ENCODE measurements around the gene R3HDML.
"Not testable (repeated sequence)": the region's sequence is repeated elsewhere in the genome, so short reads cannot be mapped to it uniquely, and the experiment has no call there.

Gene R3HDML

DNA sequence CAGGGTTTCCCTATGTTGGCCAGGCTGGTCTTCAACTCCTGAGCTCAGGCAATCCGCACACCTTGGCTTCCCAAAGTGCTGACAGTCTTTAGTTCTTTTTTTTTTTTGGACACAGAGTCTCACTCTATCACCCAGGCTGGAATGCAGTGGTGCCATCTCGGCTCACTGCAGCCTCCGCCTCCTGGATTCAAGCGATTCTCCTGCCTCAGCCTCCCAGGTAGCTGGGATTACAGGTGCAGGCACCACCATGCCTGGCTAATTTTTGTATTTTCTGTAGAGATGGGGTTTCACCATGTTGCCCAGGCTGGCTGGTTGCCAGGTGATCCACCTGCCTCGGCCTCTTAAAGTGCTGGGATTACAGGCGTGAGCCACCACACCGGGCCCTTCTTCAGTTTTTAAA, 9.1 kb upstream of the R3HDML start:
- not testable (repeated sequence) for DNase-seq (ENCODE audit: low read depth in 2 of 2)

DNA sequence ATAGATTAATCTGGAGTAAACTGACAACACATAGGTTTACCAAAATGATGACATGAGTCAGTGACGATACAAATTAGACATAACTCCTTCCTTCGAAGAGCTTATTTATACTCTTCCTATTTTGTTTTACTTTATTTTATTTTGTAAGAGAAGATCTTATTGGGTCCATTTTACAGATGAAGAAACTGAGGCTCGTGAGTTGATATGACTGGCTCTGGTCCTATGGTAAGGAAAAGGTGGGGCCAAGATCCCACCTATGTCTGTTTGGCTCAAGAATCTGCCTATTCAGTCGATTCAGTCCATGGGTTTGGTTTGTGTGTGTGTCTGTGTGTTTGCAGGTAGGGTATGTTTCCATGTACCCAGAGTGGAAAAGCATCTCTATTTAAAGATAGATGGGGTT, 8.4 kb upstream of the R3HDML start:
- no peak for DNase-seq (ENCODE audit: low read depth in 2 of 2)

DNA sequence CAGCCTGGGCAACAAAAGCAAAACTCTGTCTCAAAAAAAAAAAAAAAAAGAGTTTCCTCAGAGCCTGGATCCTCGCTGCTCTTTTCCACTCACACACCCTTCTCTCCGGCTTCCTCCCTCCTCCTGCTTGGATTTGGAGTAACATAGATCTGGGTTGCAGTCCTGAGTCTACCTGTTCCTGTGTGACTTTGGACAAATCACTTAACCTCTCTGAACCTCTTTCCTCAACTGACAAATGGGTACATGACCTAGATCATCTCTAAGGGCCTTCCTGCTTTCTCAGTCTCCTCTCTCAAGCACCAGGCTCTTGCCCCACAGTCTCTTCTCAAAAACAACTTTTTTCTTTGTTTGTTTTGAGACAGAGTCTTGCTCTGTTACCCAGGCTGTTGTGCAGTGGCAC, 5.6 kb upstream of the R3HDML start:
- no peak for DNase-seq (ENCODE audit: low read depth in 2 of 2)

DNA sequence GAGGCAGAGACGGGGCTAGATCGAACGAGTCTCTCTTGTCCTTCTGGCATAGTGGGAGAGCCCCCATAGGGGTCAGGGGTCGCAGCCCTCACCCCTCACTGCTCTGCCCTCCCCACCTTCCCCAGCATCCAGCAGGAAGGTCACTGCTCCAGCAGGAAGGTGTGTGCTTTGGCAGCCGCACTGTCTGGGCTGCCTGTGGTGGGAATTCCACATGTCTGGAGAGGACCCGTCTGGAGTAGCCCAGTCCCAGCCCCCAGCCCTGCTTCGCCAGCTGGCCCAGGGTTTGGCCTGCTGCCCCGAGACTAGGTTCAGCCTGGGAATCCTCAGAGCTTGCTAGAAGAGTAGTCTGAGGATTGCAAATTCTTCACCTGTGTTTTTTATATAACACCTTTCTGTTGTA, 2.5 kb upstream of the R3HDML start:
- DNase-seq (ENCODE audit: low read depth in 2 of 2), result no peak

DNA sequence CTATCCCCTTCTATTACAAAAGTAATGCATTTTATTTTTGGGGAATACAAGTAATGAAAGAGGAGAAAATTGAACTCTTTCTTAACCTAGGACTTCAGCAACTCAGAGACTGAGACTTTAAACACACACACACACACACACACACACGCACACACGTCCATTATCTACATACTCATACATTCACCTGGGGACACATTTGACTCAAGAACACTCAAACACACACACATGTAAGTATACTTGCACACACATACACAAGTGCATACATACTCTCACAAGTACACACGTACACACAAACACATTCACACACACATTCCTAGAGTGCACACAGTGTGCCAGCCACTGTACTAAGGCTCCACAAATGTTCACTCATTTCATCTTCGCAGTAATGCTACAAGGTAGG, 2.1 kb upstream of the R3HDML start:
- DNase-seq (ENCODE audit: low read depth in 2 of 2), result no peak

DNA sequence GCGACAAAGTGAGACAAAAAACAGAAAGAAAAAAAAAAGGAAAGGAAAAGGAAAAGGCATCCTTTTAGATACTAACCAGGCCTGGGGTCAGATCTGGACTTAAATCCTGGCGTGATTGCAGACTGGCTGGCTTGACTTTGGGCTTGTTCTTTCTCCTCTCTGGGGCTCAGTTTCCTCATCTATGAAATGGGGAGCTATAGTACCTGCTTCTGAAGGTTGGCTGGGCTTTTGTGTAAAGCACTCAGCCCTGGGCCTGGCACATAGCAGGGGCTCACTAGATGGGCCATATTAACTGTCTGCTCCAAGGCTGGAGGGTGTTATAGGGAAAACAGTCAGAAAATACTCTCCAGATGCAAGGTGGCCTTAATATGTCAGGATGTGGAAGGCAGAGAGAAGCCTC, 1.2 kb upstream of the R3HDML start:
- no peak for DNase-seq (ENCODE audit: low read depth in 2 of 2)

DNA sequence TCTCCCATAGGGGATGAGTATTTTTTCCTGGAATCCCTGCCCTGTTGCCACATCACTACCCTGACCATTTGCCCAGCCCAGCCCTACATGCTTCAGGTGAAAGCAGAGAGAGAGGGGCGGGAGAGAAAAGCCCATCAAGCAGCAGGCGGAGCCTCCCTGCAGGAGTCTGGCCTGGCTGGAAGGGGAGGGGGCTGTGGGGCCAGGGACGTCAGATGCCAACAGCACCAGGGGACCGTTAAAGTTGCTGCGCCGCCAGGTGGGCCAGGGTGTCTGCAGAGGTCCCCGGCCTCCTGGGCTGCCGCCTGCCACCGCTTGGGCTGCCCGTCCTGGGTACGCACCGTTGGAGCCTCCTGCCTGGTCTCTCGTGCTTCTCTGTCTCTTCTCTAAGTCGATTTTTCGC, 757 bp upstream of the R3HDML start:
- no peak for DNase-seq (ENCODE audit: low read depth in 2 of 2)

DNA sequence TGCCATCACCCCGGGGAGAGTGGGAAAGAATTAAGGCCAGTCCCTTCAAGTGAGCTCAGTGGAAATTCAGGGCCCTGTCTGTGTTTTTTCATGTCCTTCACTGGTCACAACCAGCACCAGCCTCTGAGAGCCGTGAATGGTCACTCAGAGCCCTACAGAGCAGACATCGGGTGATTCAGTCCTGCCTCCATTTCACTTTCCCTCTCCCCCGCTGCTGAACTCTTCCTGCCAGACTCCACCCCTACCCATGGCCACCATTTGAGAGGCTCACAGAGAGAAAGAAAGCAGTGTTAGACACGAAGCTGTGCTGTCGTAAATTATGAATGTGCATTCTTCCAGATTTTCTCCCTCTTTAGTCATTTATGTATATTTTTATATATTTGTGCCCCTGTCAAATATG, 5.4 kb downstream of the R3HDML start:
- no peak for DNase-seq (ENCODE audit: low read depth in 2 of 2)

DNA sequence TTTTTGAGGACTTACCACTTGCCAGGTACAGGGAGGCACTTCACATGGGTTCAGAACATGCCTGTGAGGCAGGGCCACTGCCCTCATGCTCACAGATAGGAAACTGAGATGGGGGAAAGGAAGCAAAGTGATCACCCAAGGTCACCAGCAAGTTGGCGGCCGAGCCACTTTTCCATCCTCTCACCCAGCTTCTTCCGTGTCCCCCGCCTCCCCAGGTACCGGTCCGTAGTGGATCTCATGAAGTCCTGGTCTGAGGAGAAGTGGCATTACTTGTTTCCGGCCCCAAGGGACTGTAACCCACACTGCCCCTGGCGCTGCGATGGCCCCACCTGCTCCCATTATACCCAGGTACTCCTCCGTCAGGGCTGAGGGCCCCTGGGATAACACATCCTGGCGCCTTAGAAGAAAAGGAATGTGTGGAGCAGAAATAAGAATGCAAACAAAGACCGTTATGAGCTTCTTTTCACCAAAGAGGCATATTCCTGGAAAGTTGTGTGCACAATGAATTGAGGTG, 6.4 kb downstream of the R3HDML start:
- no peak for DNase-seq (ENCODE audit: low read depth in 2 of 2)

DNA sequence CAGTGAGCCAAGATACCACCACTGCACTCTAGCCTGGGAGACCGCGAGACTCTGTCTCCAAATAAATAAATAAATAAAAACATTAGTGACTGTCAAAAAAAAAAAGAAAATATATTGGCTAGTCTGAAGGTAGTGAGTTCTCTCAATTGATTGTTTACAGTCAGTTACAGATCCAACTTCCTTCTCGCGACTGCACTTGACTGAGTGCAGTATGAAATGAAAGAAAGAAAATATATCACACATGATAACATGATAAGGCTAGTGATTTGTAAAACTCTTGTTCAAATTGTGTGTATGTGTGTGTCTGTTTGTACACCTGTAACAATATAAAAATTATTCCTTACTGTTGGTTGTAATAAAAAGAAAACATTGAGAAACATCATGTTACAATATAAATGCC, 7.9 kb downstream of the R3HDML start:
- DNase-seq (ENCODE audit: low read depth in 2 of 2), result no peak

DNA sequence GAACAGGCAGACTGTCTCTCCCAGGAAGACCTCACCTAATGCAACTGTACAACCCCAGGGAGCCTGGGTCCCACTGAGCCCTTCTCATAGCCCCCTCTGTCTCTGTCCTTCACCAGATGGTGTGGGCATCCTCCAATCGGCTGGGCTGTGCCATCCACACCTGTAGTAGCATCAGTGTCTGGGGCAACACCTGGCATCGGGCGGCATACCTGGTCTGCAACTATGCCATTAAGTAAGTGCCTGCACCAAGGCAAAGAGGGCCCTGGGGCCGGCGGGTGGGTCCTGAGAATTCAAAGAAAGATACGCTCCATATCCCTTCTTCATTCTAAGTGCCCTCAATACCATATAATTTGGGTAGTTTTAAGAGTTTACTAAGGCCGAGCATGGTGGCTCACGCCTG, 8.3 kb downstream of the R3HDML start:
- no peak for DNase-seq (ENCODE audit: low read depth in 2 of 2)

DNA sequence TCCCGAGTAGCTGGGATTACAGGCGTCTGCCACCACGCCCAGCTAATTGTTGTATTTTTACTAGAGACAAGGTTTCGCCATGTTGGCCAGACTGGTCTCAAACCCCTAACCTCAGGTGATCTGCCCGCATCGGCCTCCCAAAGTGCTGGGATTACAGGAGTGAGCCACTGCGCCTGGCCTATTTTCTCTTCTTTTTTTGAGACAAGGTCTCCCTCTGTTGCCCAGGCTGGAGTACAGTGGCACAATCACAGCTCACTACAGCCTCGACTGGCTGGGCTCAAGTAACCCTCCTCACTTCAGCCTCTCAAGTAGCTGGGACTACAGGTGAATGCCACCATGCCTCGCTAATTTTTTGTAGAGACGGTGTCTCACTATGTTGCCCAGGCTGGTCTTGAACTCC, 9.1 kb downstream of the R3HDML start:
- DNase-seq (ENCODE audit: low read depth in 2 of 2), result not testable (repeated sequence)

DNA sequence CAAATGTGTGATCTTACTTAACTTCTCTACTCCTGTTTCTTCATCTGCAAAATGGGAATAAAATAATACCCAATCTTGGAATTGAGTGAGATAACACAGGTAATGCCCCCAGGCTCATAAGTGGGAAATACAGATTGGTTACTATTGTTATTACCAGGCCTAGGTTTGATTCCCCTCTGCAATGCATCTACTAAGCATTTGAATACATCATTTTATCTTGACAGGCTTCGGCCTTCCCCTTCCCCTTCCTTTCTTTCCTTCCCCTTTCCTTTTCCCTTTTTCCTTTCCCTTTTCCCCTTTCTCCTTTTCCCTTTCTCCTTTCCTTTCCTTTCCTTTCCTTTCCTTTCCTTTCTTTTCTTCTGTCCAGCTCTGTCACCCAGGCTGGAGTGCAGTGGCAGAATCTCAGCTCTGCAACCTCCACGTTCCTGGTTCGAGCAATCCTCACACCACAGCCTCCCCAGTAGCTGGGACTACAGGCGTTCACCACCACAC, 11.4 kb downstream of the R3HDML start:
- DNase-seq (ENCODE audit: low read depth in 2 of 2), result no peak

DNA sequence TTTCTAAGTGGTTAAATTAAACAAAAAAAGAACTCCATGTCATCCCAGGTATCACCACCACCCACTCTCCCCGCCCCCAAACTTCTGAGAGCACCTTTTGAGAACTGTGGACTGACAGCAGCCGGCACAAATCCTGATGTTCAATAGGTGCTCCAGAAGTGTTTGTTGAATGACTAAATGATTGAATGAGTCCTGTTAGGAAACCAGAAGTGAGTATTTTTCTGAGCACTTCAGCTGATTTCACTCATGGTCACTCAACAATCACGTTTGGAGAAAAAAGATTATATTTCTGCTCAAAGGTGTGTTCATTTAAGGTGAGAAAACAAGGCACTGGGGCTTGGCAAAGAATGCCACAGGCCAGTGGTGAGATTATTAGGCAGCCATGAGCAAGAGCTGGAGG, 12.5 kb downstream of the R3HDML start:
- no peak for DNase-seq (ENCODE audit: low read depth in 2 of 2)

DNA sequence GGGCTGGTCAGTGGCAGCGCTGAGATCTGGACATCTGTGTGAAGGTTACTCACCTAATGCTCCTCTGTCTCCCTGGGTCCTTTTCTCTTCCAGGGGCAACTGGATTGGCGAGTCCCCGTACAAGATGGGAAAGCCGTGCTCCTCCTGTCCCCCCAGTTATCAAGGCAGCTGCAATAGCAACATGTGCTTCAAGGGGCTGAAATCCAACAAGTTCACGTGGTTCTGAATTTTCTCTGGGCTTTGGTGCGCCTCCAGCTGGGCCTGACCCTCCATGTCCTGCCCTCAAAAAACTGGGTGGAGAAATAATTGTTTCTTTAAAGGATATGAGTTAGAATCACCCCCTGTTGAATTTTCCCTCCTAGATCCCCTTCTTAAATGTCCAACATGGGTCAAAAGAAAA, 13.7 kb downstream of the R3HDML start:
- DNase-seq (ENCODE audit: low read depth in 2 of 2), result no peak

DNA sequence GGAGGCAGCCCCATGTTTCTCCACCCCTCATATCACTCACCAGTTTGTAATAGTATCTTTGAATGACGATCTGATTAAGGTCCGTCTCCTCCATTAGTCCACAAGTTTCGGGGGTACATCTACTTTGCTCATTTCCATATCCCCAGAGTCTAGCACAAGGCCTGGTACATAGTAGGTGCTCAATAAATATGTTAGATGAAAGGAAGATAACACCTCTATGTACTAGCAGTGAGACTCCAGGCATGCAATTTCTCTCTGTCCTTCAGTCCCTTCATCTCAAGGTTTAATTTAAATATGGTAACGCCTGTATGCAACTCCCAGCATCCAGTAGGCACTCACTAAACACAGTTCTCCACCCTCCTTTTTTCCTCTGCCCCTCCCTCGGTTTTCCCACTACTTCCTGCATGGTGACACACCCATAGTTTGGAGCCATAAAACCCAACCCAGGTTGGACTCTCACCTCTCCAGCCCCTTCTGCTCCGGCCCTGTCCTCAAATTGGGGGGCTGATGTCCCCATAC, 18.2 kb downstream of the R3HDML start:
- no peak for DNase-seq (ENCODE audit: low read depth in 2 of 2)

DNA sequence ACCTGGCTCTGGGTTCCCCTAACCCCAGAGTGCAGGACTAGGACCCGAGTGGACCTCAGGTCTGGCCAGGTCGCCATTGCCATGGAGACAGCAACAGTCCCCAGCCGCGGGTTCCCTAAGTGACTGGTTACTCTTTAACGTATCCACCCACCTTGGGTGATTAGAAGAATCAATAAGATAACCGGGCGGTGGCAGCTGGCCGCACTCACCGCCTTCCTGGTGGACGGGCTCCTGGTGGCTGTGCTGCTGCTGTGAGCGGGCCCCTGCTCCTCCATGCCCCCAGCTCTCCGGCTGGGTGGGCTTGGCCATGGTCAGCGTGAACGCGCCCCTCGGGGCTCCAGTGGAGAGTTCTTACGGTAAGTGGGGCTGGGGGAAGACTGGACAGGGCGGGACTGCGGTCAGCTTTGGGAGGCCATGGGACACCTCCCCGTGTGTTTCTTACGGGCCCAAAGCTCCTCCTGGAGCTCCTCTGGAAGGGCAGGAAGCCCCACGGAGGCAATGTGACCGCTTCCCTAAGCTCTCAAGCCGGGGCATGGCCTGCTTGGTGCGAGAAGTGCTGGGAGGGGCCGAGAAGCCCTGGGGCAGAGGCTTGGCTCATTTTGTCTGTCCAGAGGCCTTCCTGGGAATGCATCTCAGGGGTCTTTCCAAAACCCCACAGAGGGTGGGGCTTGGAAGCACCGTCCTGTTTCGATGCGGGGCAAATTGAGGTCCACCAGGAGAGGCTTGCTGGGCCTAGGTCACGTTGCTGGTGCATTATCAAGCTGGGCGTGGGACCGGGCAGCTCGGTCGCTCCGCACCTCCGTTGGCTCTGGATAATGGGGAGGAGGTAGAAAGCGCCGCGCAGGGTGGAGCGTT, 18.9 kb downstream of the R3HDML start, which contains the start of gene HNF4A:
Gene HNF4A (plus strand): TSS at position 202 of the 855 bp plus-strand sequence. CDS start 106 bp downstream, at position 308.
- no peak for DNase-seq (ENCODE audit: low read depth in 2 of 2)

DNA sequence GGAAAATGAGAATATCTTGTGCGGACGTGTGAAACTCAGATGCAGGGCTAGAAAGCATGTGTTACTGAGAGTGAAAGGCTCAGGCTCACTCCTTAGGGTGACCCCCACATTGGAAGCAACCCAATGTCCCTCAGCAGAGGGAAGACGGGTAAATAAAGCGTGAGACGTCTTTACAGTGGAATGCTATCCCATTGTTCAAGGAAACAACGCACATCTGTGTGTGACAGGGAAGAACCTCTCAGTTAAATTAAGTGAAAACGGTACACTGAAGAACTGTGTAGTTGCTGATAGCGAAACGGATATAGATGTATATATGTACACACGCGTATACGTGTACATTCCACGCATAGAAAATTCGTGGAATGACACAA, 19.5 kb downstream of the R3HDML start:
- DNase-seq (ENCODE audit: low read depth in 2 of 2), result no peak

DNA sequence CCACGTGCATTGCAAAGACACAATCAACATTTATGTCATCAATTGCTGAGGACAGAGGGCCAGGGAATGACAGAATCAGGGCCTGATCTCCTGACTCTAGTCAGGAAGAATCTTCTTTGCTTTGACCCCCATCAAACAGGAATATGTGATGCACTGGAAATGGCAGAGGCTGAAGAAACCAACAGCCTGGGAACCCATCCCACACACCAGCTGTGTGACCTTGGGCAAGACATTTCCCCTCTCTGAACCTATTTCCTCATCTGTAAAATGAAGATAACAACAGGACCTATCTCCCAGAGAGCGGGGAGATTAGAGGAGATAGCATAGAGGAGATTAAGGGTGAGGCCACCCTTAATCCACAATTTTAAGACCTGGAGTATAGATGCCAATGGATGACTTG, 20.2 kb downstream of the R3HDML start:
- DNase-seq (ENCODE audit: low read depth in 2 of 2), result no peak

DNA sequence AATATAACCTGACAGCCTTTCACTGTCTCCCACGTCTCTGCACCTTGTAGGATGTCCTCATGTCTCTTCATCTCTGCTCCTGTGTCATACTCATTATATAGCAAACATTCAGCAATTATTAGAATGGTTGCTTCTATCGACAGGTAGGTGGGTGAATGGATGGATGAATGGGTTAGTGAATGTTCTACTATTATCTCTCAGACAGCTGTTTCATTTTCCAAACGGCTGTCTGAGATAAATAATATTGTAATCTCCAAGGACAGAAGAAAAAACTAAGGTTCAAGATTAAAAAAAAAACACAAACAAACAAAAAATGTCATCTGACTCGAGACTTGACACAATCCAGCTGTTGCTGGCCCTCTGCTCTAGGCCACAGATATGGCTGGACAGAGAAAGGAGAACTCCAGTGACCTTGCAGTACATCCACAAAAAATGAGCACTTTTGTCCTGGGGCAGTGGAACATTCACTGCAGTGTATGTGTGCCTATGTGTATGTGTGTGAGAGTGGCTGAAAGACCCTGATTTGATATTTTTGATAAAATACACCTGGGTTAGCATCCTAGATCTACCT, 20.8 kb downstream of the R3HDML start:
- DNase-seq (ENCODE audit: low read depth in 2 of 2), result no peak

DNA sequence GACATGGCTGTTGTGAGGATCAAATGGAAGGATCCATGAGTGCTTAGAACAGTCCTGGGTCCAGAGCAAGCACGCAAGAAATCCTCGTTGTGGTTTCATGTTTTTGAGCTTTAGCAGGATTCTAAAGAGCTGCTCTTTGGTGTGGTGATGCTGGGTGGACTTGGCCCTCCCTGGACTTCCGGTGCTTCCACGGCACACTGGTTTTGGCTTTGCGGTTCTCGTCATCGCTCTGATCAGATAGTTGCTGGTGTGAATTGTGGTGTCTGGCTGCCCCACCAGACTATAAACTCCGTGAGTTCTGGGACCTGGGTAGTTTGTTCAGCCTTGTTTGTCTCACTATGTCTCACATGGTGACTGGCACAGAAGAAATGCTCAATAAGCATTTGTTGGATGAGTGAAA, 21.9 kb downstream of the R3HDML start:
- DNase-seq (ENCODE audit: low read depth in 2 of 2), result no peak

DNA sequence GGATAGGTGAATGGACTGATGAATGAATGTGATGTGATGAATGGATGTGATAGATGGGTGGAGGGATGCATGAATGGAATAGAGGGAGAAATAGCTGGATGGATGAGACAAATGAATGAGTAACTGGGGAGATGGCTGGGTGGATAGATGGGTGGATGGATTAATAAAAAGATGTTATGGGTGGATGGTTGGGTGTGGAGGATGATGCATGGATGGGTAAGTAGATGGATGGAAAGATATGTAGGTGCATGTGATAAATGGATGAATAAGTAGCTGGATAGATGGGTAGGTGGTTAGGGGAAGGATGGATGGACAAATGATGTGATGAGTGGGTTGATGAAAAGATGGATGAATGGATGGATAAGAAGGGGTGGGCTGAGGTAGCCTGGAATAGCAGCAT, 23.4 kb downstream of the R3HDML start:
- no peak for DNase-seq (ENCODE audit: low read depth in 2 of 2)

DNA sequence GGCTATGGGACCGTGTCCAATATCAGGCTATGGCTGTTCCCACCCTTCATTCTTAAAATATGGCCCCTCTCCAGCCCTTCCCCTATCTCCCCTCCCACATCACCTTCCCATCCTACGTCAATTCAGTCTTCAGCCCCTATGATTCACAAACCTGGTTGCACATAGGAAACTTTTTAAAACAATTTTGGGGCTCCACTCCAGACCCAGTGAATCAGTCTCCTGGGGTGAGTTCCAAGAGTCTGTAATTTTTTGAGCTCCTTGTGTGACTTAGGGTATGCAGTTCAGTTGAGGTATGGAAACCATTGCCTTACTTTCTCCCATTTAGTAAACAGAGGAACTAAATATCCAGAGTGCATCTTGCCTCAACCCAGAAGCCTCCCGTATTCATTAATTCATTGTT, 24.2 kb downstream of the R3HDML start:
- DNase-seq (ENCODE audit: low read depth in 2 of 2), result no peak
